NCI-H748 (cell line): ENCODE measurements around the gene PIN1.

Experiments used
- DNase-seq: peaks from one replicate; lab custom pipeline; 2025; ENCODE audit not compliant: unreplicated experiment; lab: John Stamatoyannopoulos, UW

PIN1 gene

DNA sequence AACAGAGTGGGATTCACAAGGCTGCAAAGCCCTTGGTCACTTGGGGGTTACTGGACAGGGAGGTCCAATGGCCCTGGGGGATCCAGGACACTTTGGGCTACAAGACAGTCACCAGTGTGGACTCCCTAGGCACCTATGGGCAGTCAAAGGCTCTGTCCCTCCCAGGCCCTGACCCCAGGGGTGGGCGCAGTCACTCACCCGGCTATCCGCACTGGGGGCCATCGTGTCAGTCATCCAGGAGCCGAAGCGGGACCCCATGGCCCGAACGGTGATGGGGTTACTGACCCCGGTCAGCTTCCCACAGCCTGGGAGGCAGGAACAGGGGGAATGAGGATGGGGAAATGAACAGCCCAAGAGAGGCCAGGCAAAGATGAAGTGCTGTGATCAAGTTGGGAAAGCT, 21.5 kb downstream of the PIN1 start:
- no peak for DNase-seq

DNA sequence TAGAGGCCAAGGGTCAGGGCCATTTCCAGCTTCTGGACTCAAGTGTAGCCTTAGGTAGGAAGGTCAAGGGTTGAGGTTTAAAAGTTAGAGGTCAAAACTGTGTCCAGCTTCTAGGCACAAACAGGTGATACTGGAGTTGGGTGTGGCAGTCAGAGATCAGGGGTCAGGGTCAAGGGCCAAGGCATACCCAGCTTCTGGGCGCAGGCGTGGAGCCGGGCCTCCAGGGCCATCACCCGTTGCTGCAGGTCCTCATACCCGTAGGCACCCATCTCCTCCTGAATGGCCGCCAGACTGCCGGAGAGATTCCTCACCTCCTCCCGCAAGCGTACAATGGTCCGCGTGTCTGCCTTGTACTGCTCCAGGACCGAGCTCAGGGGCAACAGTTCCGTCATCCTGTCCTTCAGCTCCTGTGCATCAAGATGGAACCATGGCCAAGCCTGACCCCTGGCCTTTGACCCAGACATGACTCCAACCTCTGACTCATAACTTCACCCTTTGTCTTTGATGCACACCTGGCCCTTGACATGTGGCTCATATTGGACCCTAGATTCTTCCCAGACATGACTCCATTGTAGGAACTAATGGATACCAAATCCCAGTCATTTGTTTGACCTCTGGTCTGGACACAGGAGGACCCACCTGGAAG, 22.1 kb downstream of the PIN1 start:
- DNase-seq: no peak

GRCh38 chr19:9857920-9858746, 23.0 kb downstream of the PIN1 start:
- DNase-seq: no peak

GRCh38 chr19:9858766-9859165, 23.6 kb downstream of the PIN1 start:
- no peak for DNase-seq

DNA sequence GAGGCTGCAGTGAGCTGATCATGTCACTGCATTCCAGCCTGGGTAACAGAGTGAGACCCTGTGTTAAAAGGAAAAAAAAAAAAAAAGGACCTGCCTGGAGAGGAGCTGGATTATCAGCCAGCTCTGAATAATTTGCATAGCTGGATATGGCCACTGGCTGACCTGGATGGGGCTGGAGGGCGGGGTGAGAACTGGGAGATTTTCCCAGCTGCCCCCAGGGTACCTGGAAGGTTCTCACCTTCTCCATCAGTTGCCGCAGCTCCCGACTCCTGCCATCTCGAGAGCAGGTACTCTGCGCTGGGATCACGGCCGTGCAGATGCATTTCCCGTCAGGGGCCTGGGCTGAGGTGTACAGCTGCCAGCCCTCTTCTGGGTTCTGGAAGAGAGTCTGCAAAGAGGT, 25.3 kb downstream of the PIN1 start:
- DNase-seq: no peak

- DNase-seq: no peak
Observed at GRCh38 chr19:9861503-9861902, 26.4 kb downstream of the PIN1 start.

GRCh38 chr19:9862938-9863337, 27.8 kb downstream of the PIN1 start:
- no peak for DNase-seq

DNA sequence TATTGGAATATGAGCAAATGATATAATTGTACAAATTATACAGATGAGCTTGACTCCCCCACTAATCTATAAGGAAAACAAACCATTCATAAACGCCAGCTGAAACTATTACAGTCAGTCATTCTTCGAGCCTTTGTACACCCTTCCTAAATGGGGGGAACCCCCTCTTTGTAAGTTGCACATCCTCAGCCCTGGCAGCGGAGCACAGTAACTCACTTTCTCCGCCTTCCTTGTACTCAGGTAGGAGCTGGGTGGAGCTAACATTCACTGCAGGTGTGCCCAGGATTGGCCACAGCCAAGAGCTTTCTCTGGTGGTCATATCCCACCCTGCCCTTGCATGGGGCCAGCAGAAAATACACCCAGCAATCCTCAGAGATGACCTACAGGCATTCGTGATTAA, 28.6 kb downstream of the PIN1 start:
- DNase-seq: no peak

GRCh38 chr19:9865732-9866501, 30.8 kb downstream of the PIN1 start:
- no peak for DNase-seq

DNA sequence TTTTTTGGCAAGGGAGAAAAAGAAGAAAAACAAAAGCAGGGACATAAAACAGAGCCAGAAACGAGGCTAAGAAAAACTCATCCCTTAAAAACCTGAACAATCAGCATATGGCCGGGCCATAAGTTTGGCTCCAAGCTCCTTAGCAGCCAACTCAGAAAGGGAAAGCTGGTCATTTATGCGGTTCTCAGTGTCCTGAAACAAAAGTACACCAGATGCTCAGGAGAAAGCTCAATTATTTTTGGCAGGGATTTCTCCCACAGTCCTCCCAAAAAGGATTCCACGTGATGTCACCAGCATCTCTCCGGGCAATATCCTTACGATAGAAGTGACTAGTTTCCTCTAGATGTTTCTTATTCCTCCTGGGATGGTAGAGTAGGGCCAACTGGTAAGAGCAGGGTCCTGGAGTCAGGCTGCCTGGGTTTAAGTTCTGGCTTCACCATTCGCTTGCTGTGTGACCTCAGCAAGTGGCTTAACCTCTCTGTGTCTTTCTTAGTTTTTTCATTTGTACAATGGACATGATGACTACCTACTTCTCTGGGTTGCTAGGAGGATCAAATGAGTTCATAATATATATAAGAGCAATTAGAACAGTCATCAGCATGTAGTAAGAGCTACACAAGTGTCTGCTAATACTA, 34.0 kb downstream of the PIN1 start:
- DNase-seq: no peak

DNA sequence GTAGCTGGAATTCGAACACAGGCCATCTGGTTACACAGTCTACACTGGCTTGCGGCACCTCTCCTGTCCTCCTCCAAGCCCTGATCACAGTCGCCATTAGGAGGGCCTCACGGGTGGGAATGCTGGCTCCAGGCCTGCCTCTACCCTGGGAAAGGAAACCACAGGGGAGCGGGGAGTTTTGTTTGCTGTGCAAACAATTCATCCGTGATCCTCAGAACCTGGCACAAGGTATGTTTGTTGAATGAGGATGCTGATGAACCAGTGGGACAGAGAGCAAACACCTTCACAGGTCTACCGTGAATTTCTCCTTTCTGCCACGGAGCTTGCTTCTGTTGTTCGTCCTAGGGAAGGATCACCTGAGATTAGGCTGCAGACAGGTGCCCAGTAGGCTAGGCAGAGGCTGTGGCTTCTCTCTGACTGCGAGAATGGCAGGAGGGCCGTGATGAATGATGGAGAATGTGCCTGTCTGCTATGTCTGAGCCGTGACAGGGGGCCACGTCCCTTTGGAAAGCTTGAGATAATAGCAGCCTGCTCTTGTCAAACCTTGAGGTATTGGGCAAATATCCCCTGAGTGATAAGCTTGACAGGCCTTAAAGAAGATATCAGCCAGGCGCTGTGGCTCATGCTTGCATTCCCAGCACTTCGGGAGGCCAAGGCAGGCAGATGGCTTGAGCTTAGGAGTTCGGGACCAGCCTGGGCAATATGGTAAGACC, 36.7 kb downstream of the PIN1 start:
- DNase-seq: peak; percentile 84

- no peak for DNase-seq
Observed at GRCh38 chr19:9872618-9873242, 37.6 kb downstream of the PIN1 start.

GRCh38 chr19:9875031-9875627, 40.0 kb downstream of the PIN1 start:
- DNase-seq: no peak

DNA sequence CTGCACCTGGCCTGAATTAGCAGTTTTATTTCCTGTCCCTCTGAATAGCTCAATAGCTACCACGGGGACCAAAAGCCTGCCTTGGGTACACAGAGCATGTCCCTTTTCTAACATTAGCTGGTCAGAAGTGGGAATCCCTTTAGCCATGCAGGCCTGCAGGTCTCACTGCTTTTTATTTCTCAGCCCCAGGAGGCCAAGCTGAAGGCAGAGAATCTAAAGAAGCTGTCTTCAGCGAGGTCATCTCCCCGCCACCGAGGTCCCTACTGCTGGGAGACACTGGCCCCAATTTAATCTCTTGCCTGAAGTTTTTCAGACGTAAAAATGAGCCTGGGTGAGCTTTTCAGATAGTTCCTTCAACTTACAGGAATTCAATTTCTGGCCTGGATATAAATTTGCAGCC, 40.7 kb downstream of the PIN1 start:
- no peak for DNase-seq

GRCh38 chr19:9877780-9878510, 42.8 kb downstream of the PIN1 start:
- no peak for DNase-seq

GRCh38 chr19:9878511-9879196, 43.5 kb downstream of the PIN1 start:
- DNase-seq: no peak

DNA sequence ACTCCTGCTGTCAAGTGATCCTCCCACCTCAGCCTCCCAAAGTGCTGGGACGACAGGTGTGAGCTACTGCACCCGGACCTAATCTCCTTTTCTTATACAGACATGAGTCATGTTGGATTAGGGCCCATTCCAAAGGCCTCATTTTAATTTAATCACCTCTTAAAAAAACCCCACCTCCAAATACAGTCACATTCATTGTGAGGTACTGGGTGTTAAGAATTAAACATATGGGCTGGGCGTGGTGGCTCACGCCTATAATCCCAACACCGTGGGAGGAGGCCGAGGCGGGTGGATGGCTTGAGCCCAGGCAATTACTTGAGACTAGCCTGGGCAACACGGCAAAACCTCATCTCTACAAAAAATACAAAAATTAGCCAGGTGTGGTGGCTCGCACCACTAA, 46.6 kb downstream of the PIN1 start:
- DNase-seq: peak; percentile 4

GRCh38 chr19:9883231-9883758, 48.2 kb downstream of the PIN1 start:
- no peak for DNase-seq
